GM19395 (cell line): ENCODE results near the gene TCL1B.

Experiments
- ATAC-seq: cut with Tn5 transposase; IDR thresholded peaks from one replicate; pipeline ENCODE4 v1.9.1; 2021; ENCODE audit warnings: mild to moderate bottlenecking, moderate library complexity; ENCODE audit not compliant: unreplicated experiment

The TCL1B gene

GRCh38 chr14:95700221-95700976, 14.2 kb downstream of the TCL1B start:
- no peak for ATAC-seq

GRCh38 chr14:95701846-95702221, 15.6 kb downstream of the TCL1B start:
- no peak for ATAC-seq

GRCh38 chr14:95703341-95703740, 17.1 kb downstream of the TCL1B start:
- ATAC-seq, result no peak

- no peak for ATAC-seq
Observed at GRCh38 chr14:95703805-95704204, 17.6 kb downstream of the TCL1B start.

GRCh38 chr14:95705518-95705917, 19.3 kb downstream of the TCL1B start:
- no peak for ATAC-seq

- no peak for ATAC-seq
Observed at GRCh38 chr14:95707327-95707726, 21.1 kb downstream of the TCL1B start.

GRCh38 chr14:95710106-95710505, 23.9 kb downstream of the TCL1B start:
- no peak for ATAC-seq

- ATAC-seq, result no peak
Observed at GRCh38 chr14:95711476-95712176, 25.4 kb downstream of the TCL1B start.

GRCh38 chr14:95712398-95712797, 26.2 kb downstream of the TCL1B start:
- no peak for ATAC-seq

GRCh38 chr14:95713596-95714371, 27.6 kb downstream of the TCL1B start, which contains the start of gene TCL1A:
TSS of gene TCL1A (minus strand) at chr14:95714125. CDS start at chr14:95714066, 59 bp downstream.
- ATAC-seq, result peak; percentile 78

- no peak for ATAC-seq
Observed at GRCh38 chr14:95722525-95723190, 36.4 kb downstream of the TCL1B start.

- ATAC-seq, result peak; percentile 85
Observed at GRCh38 chr14:95725685-95726336, 39.6 kb downstream of the TCL1B start.

- no peak for ATAC-seq
Observed at GRCh38 chr14:95727056-95727700, 41.0 kb downstream of the TCL1B start.

GRCh38 chr14:95729402-95730028, 43.3 kb downstream of the TCL1B start:
- peak; percentile 48 for ATAC-seq

GRCh38 chr14:95730126-95730525, 43.9 kb downstream of the TCL1B start:
- ATAC-seq, result no peak

GRCh38 chr14:95733212-95733611, 47.0 kb downstream of the TCL1B start:
- no peak for ATAC-seq

GRCh38 chr14:95739356-95739755, 53.1 kb downstream of the TCL1B start:
- ATAC-seq, result no peak

GRCh38 chr14:95741038-95741490, 54.8 kb downstream of the TCL1B start:
- ATAC-seq, result no peak

- no peak for ATAC-seq
Observed at GRCh38 chr14:95741781-95742180, 55.6 kb downstream of the TCL1B start.
